Parietal lobe (tissue), 2 donors: ENCODE results near the gene KDM2B. TPM values are rescaled to one million over a fixed set of nuclear protein-coding genes. Genes with fewer than 3 reads are reported as not detected.

Source experiments
- small RNA-seq: library from RNA; depleted of rRNA; stranded (forward); fragments of <200 nt; gene quantifications from one replicate; pipeline ENCODE3, GENCODE V24; 2014; ENCODE audit warnings: low replicate concordance
- total RNA-seq: library from RNA; depleted of rRNA; stranded (reverse); fragments of >200 nt; gene quantifications from one replicate; pipeline ENCODE4 v1.2.3, GENCODE V29; 2014

The KDM2B gene
- total RNA-seq: 108 TPM

DNA sequence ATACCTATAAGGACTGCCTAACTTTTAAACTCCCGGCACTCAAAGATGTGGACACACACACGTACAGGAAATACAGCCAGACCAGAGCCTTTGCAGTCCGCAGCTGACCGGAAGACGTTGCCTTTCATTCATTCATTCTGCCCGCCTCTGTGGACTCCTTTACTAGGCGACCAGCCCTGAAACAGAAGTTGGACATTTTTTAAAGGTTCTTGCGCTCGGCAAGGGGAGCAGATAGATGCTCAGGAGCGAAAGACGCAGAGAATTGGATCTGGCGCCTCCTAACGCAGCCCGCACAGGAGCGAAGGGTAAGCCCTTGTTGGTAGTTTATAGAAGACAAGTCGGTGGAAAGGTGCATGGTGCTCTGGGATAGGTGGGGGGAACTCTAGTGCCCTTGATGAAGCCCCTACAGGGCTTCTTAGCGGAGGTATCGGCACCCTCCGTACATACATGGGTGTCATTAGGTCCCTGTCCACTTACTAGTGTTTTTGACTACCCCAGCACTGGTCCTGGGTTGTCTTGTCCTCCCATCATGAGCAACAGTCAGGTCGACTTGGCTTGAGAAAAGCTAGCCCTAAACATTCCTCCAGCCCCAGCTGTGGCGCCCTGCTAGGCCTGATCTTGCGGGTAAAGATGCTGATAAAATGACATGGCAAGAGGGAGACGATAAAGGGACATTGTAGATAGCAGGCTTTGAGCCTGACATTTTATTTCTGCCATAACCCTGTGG is at the start of gene KDM2B:
TSS of gene KDM2B (minus strand) at position 65 of the 727 bp plus-strand sequence. CDS start 112 bp downstream, outside the sequence.

DNA sequence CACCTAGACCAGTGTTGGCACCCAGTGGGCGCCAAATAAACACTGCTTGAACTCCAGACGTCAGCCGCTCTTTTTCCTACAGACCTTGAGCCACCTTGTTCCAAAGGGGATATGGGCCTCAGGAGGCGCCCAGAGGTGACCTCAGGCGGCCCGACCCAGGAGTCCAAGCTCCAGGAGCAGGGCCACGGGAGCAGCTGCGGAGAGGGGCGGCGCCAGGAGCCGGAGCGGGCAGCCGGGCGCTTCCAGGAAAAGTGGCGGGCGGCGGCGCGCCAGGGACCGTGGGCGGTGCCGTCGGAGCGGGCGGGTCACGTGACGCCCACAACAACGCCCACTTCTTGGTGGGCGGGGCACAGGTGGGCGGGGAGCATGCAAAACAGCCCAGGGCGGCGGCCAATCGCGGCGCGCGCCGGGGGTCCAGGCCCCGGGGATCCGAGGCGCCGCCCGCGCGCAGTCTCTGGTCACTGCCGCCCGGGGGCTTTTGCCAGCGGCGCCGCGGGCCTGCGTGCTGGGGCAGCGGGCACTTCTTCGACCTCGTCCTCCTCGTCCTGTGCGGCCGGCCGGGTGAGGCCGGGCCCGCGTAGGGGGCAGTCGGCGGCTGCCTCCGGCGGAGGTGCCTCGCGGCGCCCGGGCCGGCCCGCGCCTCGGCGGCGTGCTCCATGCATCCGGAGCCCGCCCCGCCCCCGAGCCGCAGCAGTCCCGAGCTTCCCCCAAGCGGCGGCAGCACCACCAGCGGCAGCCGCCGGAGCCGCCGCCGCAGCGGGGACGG is 45.4 kb upstream of the KDM2B start, which contains the start of gene ORAI1:
TSS of gene ORAI1 (plus strand) at position 444 of the 766 bp plus-strand sequence.

DNA sequence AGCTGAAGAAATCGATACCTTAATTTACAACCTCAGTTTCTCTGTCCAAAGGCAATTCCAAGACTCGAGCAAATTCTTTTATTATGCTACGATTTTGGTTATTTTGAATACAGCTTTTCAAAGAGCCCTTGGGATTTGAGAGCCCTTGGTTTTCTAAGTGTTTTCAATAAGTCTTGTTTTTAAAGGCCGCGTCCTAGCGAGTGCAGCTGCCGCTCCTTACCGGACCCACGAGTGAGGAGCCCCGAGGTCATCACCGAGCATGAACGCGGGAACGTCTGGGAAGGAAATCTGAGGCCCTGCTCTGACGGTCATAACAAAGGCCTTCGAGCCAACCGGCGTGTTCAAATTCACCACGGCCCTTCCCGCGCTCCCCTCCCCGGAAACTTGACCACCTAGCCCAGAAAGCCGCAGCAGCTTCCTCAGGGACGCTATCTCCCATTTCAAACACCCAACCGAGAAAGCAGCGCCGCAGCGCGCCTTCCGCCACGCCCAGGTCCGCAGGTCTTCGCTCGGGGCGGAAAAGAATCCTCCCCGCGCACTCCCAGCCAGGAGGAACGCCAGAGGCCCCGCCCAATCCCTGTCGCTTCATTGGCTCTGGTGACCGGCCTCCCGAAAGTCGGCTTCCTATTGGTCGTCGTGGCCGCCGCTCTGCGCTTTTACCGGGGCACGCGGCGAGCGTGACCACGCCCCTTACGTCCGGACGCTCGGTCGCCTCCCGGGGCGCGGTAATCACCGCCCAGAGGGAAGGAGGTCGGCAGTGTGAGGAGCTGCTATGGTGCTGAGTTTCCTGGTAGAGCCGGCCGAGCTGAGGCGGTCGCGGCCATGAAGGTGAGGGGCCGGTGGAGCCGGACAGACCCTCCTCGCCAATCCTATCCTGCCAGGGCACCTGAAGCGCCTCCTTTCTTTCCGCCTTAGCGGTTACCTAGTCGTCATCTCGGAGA is 181.2 kb downstream of the KDM2B start, which contains the start of gene RNF34:
TSS of gene RNF34 (plus strand) at position 728 of the 941 bp plus-strand sequence. CDS start at position 823, 95 bp downstream.

Small RNAs within 50 kb of the gene (small RNA-seq; reads per million reads assigned to genes)
- not detected for gene RNU6-1004P

Other genes with a start within 250 kb of the KDM2B start
- gene ANAPC5, start 228.6 kb downstream of the KDM2B start, total RNA-seq: 234 TPM
- 79.2 TPM for gene RNF34, start 180.9 kb downstream of the KDM2B start, total RNA-seq
- gene ORAI1, start 45.5 kb upstream of the KDM2B start, total RNA-seq: 3.4 TPM
- gene MORN3, start 88.6 kb upstream of the KDM2B start, total RNA-seq: 3.8 TPM
- gene TMEM120B, start 131.7 kb upstream of the KDM2B start, total RNA-seq: 16.6 TPM
- 17.8 TPM for gene RHOF, start 212.7 kb upstream of the KDM2B start, total RNA-seq
- 6.9 TPM for gene SETD1B, start 223.0 kb upstream of the KDM2B start, total RNA-seq